ENCODE results near the gene ZNF385C.
A peak's percentile ranks its signal among the peaks of the same experiment; 100 is the strongest.

ZNF385C gene

DNA sequence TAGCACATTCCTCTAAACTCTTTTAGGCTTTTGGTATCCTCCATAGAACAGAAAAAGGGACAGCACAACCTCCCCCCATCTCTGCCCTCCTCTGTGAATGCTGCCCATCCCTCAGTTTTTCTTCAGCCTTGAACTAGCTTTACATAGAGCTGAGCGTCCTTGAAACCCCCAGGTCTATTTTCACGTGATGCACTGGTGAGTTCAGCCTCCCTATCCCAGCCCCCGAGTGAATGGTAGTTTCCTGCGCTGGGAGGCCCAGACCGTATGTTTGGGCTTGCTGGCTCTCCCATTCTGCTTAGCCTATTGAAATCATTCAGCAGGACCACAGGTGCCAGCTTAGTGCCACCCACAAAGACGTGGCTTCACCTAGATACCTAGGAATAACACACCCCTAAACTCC, 22.5 kb downstream of the ZNF385C start:
- no peak for DNase-seq

DNA sequence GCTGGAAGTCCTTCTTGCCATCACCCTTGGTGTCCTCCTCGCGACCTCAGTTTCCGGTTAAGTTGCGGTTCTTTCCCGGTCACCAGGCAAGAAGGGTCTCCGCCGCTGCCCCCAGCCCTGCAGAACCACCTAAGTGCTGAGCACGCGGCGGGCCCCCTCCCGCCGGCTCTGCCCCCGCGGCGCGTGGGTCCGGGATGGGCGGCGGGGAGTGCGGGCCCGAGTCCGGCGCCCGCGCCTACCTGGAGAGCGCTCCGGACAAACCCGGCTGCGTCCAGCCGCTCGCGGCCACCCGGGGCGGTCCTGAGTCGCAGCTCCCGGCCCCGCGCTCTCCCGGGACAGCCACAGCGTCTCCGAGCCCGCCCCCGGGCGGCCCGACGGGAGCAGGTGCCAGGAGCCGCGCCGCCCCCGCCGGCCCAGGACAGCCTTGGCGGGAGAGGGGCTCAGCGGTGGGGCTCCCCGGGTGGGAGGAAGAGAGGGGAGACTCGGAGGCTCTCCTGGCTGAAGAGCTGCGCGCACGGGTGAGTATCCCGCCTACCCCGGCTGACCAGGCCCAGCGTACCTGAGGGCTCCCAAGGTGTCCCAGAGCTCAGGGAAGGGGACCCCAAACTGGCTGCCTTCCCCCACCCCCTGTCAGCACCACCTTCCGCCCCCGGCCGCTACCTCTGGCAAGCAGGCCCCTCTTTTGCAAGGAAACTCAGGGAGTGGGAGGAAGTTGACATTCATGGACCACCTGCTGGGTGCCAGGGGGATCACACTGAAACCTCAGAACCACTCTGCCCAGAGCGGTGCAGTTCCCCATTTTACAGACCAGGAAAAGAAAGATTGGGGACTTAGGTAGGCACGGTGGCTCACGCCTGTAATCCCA, 25.7 kb downstream of the ZNF385C start:
- peak; percentile 23 for DNase-seq

DNA sequence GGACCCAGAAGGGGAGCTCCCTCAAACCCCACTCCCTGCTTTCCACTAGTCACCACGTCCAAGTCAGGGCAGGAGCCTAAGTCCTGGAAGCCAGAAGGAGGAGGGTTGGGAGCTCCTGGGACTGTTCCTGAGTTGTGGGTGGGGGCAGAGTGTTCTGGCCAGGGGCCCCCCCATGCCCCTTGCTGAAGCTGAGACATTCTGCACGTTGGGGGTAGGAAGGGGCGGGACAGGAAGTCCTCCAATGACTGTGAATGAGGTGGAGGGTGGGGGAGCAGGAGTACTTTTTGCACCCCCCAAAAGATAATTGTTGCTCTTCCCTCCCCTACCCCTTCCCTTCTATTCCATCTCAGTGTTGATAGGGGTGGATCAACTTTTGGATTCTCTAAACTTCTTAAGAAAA, 26.5 kb downstream of the ZNF385C start:
- DNase-seq = peak; percentile 17

DNA sequence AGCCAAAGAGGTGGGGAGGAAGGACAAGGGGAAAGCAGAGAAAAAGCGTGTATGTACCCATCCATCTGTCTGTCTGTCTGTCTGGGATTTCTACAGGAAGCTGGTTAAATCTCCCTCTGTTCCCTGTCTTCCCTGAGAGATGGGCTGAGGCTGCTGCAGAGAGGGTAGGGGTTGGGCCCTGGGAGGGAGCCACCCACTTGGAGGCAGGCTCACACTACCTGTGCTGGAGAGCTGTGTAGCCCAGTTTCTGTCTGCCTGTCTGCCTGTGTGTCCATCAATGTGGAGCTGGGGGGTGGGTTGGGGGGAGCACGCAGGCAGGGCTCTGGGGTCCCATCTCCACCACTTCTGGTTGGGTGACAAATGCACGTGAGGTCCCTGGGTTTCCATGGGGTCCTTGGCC, 29.3 kb downstream of the ZNF385C start:
- DNase-seq = no peak

DNA sequence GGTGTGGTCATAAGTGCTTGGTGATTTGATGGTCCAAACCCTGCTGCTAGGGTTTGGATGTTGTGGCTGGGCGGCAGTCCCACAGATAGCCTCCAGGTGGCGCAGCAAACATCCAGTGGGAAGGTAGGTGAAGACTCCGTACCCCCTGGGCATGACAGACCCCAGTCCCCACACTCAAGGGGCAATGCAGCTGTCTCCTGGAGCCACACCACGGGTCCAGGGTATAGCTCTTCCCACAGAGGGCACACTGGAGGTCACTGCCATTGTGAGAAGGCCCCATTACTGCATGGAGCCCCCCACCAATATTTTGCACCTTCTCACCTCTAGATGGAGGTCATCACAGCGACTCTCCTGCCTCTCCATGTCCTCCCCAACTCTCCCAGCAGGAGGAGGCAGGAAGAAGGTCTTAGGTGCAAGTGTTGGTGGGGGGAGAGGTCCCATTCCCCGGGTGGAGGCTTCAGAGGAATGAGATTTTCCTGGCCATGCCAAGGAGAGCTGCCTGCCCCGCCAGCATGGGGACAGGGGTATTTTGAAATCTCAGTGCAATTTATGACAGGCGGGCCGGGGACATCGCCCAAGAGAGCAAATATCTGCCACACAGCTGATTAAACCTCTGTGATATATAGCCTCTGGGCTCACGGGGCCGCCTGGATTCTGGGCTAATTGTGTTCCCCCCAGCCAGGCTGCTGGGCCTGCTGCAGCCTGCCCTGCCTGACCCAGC, 30.7 kb downstream of the ZNF385C start:
- peak; percentile 79 for DNase-seq

DNA sequence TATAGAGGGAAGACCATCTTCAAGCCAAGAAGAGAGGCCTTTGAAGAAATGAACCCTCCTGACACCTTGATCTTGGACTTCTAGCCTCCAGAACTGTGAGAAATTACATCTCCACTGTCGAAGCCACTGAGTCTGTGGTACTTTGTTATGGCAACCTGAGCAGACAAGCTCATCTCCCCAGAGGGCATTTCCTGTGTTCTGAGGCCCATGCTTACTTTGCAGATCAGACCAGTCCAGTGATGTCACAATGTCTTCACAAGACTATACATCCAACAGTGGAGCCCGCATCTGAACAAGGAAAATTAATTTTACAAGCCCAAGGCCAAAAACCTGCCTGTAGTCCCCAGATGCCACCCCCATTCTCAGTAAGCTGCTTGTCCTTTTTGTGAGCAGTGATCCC, 33.1 kb downstream of the ZNF385C start:
- DNase-seq = no peak

DNA sequence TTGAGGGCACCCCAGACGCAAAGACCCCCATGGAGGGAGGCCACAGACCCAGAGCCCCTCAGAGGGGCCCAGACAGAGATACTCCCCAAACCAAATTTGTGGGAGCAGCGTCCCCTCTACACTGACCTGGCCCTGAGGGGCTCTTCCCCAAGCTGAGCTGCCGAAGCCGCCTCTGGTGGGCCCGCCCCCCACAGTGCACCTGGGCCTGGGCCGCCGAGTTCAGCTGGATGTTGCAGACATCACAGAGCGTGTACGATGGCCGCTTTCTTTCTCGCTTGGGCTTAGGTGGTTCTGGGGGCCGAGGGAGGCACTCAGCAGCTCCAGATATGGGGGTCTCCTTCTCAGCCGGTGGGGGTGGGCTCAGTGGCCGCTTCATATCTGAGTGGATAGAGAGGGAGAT, 35.6 kb downstream of the ZNF385C start:
- no peak for DNase-seq

DNA sequence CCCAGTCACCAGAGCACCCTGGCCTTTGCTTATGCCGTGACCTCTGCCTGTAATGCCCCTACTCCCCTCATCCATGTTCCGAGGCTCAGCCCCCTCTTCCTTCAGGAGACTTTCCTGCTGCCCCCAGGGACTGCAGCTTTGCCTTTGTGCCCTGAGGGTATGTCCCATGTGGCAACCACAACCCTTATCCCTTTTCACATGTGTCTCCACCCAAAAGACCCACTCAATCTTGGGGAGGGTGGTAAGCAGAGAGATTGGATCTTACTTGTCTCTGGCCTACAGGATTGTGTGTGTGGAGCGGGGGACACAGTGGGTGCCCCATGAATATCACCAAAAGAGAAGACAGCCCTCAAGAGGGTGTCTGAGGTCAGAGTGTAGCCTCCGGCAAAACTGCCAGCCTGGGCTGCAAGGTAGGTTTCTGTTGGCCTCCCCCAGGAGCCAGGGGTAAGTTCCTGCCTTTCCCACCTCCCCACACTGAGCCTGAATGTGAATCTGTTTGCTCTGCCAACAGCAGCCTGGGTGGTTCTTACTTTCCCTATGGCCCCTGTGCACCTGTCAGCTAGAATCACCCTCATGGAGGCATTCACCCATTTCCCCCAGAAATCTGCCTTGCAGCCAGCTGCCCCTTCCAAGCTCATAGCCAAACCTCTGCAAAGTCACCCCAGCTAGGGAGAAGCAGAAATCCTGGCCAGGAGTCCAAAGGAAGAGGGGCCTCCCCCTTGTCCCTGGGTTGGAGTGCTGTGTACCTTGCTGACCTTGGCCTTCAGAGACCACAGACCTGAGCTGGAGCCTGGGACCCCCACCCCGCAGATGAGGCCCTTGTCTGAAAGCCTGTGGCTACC, 36.4 kb downstream of the ZNF385C start:
- no peak for DNase-seq

DNA sequence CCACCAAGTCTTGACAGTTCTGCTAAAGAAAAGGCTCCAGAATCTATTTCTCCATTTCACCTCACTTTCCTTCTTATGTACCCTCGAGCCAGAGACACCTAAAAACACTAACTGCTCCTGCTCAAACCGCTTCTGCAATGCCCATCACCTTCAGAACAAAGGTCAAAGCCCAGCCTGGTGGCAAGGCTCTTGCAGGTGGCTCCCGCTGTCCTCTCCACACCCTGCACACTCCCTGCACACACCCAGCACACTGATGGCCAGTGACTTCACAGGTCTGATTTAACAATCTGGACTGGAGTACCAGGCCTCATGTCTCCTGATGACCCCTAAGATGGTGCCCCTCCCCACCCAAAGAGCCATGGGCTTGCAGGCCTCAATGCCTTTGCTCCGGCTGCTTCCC, 38.0 kb downstream of the ZNF385C start:
- no peak for DNase-seq

DNA sequence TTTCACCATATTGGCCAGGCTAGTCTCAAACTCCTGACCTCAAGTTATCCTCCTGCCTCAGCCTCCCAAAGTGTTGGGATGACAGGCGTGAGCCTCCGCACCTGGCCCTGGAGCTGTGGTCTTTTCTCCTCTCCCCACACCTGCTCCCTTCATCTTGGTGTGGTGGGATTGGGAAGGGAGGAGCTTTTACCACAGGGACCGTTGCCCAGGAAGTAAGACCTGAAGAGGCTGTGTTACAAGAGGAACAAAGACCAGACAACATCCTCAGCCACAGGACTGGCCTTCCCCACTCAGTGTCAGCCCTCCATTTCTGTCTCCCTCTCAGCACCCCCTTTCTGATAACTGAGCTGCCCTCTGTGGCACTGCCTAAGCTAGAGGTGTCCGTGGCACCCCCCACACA, 38.5 kb downstream of the ZNF385C start:
- no peak for DNase-seq

DNA sequence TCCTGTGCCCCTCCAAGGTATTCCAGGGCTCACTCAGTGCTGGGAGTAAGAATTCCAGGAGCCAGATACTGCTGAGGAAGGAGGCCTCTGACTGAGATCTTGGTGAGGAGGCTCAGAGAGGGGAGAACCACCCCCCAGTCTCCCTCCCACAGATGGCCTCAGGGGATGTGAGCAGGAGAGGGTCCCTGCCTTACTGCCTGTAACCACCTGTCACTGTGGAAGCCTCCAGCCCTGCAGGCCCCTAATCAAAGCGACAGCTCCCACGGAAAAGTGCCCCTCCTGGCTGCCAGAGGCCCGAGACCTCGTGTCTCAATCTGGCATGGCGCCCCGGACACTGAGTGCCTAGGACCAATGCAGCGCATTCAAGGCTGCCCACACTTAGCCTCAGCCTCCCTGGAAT, 40.2 kb downstream of the ZNF385C start:
- no peak for DNase-seq

DNA sequence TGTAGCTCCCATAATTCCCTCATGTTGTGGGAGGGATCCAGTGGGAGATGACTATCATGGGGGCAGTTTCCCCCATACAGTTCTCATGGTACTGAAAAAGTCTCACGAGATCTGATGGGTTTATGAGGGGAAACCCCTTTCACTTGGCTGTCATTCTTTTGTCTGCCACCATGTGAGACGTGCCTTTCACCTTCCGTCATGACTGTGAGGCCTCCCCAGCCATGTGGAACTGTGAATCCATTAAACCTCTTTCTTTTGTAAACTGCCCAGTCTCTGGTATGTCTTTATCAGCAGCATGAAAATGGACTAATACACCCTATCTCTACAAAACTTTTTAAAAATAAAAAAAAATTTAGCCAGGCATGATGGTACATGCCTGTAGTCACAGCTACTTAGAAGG, 41.6 kb downstream of the ZNF385C start:
- no peak for DNase-seq

DNA sequence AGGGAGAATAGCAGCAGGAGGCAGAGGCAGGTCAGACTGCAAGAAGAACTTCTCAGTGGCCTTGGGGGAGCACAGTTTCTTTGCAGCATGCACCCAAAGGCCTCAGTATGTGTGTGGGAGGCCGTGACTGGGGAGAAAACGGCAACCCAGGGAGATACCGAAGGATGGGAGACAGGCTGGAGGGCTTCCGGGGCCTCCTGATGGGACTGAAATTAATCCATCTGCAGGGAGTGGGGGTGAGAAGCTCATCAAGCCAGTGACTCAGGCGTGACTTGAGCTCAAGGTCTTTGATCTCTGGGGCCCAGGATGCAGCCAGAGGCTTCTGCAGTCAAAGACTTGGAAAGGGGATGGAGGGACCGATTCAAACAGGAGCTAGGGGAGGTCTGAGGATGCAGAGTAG, 42.8 kb downstream of the ZNF385C start:
- DNase-seq = no peak

DNA sequence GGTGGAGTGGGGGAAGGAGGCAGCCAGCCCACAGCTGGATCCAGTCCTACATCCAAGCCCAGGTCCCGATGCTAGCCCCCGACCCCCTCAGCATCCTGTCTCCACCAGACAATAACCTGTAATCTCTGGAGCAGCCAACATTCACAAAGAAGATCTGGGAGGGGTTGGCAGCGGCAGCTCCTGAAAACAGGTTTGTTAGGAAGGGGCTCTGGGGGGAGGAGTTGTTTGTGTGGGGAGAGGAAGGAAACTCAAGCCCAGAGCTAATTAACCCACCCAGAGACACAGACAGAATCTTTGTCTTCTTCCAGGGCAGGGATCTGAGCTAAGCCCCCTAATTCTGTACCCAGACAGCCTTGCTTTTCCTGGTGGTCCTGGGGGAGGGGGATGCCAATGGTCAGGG, 43.2 kb downstream of the ZNF385C start:
- DNase-seq = no peak

DNA sequence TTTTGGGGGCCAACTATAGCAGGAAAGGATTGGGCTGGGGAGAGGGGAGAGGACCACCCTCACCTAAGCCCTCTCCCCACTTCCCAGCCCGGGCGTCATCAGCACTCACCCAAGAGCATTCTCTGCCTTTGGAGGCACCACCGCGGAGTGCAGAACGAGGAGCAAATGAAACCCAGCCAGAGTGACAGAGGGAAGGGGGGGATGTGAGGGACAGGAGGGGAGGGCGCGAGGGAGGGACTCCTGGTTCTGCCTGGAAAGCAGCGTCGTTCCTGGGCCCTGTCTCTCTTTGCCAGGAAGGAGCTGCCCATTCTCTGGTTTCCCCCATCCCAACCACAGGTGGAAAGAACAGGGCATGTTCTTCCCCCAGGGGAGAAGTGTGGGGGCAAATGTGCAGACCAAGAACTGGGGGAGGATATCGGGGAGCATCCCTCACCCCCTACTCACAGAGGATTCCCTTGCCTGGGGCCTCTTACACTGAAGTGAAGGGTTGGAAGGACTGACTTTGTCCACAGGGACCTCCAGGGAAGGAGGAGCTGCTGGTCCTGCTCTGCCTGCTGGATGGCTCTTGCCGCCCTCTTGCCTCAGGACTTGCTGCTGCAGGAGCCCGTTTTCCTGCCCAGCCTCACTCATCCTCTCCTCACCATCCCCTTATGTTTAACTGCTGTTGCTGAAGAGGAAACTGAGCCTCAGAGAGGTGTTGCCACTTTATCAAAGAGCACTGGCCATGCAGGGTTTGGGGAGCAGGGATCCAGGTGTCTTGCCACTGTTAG, 44.4 kb downstream of the ZNF385C start:
- no peak for DNase-seq

DNA sequence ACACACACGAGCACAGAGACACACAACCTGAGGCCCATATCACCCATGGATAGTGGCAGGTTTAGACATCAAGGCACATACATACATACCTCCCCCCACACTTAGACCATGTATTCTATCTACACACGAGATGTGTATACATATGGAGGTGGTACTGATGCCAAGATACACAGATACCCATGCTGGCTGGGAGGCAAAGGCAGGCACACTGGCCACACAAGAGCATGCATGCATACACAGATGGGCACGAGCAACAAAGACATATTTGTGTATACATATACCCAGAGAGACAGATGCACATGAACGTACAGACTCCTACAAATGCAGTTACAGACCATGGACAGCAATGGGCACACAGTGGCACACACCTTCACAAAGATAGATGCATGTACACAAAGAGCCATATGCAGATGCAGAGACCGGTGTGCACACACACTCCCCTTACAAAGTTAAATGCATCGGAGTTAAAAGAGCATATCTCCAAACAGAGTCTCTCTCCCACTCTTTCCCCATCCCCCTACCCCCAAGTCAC, 45.9 kb downstream of the ZNF385C start:
- DNase-seq = no peak

DNA sequence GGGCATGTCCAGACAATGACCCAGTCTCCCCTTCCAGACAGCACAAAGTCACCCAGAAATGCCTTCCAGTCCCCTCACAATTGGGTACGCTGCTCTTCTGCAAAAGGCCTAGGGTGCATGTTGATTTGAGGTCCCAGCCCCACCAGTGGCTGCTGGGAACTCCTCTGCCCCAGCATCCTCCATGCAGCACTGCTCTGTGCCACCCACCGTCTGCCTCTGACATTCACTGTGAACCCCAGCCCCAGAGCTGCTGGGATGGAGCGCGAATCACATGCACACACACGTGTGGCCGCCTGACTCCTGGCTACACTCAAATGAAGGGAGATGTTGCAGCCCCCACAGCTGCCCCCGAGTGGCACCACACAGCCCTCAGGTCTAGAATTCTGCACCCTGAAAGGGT, 46.6 kb downstream of the ZNF385C start:
- DNase-seq = no peak

DNA sequence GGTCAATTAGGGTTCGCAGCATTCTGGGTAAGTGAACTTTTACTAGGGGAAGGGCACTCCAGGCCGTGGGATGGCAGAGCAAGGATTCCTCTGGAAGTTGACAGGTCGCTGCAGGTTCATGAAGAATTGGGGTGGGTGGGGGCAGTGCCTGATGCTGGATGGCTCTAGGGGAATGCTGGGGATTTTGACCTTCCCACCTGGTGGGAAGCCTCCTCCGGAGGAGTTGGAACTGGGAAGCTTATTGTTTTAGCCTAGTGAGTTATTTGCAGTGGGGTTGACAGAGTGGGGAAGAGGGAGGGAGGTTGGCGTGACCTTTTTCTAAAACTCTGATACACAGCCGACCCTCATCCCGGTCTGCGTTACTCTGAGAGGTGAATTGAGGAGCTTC, 47.3 kb downstream of the ZNF385C start:
- DNase-seq = no peak

DNA sequence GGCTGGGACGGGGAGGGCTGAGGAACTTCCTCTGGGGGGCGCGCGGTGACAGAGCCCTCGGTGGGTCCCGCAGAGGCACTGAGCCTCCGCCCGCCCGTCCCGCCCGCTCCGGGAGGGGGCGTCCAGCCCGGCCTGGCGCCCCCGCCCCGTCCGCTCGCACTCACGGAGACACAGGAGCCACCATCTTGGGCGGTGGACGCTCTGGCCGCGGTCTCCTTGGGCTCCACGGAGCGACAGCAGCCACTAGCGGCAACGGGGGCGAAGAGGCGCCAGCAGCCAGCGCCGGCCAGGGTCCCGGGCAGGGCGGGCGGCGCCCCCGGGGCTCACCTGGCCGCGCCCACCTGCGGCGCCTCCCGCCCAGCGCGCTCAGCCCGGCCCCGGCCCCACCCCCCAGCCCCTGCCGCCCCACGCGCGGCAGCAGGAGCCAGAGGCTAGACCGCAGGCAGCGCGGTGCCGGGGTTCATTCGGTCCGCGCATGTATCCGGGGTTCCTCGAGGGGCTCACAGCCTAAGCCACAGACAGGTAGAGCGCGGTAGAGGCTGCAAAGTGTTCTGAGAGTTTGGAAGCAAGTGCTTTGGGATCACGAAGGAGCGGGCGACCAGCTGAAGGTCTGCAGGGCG, 47.8 kb downstream of the ZNF385C start, which contains the start of gene C17orf113:
Gene C17orf113 (minus strand): TSS at position 209 of the 620 bp plus-strand sequence. CDS start 7,225 bp downstream, outside the sequence.
- DNase-seq = peak; percentile 55

DNA sequence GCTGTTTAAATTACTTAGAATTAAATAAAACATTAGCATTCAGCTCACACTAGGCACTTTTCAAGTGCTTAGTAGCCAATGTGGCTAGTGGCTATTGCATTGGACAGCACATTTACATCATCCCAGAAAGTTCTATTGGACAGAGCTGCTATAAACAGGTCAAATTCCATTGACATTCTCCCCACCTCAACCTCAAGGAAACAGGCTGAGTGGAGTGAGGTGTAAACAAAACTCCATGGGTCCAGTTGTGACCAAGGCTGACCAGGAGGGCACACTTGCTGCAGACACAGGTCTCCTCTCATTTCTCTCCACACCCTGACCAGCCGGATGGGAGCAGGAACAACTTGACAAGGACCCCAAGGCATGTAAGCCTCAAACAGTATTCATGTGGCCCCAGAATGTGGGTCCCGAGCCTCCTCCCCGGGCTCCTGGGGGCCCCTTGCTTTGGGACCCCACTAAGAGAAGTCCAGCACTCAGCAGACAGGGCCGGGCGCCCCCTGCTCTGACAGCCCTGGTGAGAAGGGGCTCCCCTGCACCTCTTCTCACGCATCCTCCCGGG, 48.4 kb downstream of the ZNF385C start:
- DNase-seq = no peak

DNA sequence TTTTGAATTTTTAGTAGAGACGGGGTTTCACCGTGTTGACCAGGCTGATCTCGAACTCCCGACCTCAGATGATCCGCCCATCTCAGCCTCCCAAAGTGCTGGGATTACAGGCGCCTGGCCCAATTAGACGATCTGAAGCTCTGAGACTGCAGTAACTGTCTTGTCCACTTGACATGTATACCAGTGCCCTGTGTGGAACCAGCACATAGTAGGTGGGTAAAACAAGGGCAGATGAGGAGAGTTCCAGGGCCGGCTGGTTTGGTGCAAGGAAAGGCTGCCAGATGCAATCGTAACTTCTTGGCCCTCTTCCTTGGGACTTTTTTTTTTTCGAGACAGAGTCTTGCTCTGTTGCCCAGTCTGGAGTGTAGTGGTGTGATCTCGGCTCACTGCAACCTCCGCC, 50.9 kb downstream of the ZNF385C start:
- no peak for DNase-seq

DNA sequence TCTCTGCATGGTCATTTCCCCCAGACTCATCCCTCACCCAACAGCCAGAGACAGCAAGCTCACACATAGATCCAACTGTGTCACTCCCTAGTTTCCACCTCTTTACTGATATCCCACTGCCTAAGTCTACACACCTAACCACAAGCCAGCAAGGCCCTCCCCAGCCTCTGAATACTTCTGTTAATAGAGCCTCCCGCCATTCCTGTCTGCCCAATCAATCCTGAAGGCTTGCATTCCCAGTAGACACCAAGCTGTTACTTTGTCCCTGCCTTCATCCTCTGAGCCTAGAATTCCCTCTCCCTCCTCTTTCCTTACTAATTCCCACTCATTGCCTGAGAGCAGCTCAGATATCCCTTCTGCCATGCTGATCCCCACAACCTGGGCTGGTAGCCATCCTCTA, 52.6 kb downstream of the ZNF385C start:
- no peak for DNase-seq

Measured in stimulated activated CD4-positive, alpha-beta T cell treated with anti-CD3 and anti-CD28 coated beads, Interleukin-15, amount 100 ng/mL, for 24 hours (primary cell).